A549 (cell line): Measurements from ENCODE around the gene TREX2. TPM values are rescaled to one million over a fixed set of nuclear protein-coding genes. Genes with fewer than 3 reads are reported as not detected.
A peak's percentile ranks its signal among the peaks of the same experiment; 100 is the strongest.

ENCODE experiments used
- ATAC-seq, 2 experiments: fragments of 200-7000 bp in 1 of 2; fragments of >200 bp in 1 of 2; cut with Nextera tagmentation in 1 of 2; cut with Tn5 transposase in 1 of 2; 3 replicates each; pipeline versions ENCODE4 v1.8.0 to v1.9.1; 2018 to 2020; ENCODE audit warnings: mild to moderate bottlenecking in 1 of 2, moderate library complexity in 1 of 2
- CTCF ChIA-PET: fragments of 300-600 bp; sonication (Branson Sonifier 250); formaldehyde crosslinking; extraction: SDS; loops from one replicate; lab custom pipeline; 2021; ENCODE audit warnings: antibody characterized with exemption, inconsistent platforms; lab: Yijun Ruan, JAX
- POLR2A ChIA-PET: fragments of 350-600 bp; formaldehyde crosslinking; extraction: SDS; loops from one replicate; lab custom pipeline; 2021; ENCODE audit warnings: antibody characterized with exemption, inconsistent platforms; lab: Yijun Ruan, JAX
- DNase-seq, 2 experiments: peaks; one replicate each; pipeline versions ENCODE4 v3.0.0 to v3.0.0-alpha.2; 2011 to 2016; ENCODE audit warnings: low read depth in 1 of 2, low spot score in 1 of 2
- FAIRE-seq: peaks from 2 replicates; lab custom pipeline; 2011; peaks lifted over from hg19 to GRCh38; lab: Jason Lieb, UNC
- H3K27ac ChIP-seq, 2 experiments: fragments of >200 bp; sonication (Bioruptor Twin); formaldehyde crosslinking; 3 replicates each; pipeline ENCODE4 v1.5.1; 2016 to 2017
- H3K4me1 ChIP-seq: fragments of >200 bp; sonication (Bioruptor Twin); formaldehyde crosslinking; 3 replicates; pipeline ENCODE4 v1.6.1; 2016
- H3K4me2 ChIP-seq: fragments of >200 bp; sonication (Bioruptor Twin); formaldehyde crosslinking; 3 replicates; pipeline ENCODE4 v1.6.1; 2016
- H3K4me3 ChIP-seq: fragments of >200 bp; sonication (Bioruptor Twin); formaldehyde crosslinking; 3 replicates; pipeline ENCODE4 v1.5.1; 2016
- H3K9me3 ChIP-seq: fragments of >200 bp; sonication (Bioruptor Twin); formaldehyde crosslinking; 3 replicates; pipeline ENCODE4 v1.6.1; 2016
- BCL3 ChIP-seq: fragments of >200 bp; sonication (Bioruptor Twin); formaldehyde crosslinking; IDR thresholded peaks from 3 replicates; pipeline ENCODE4 v1.6.1; 2016
- BHLHE40 ChIP-seq: IDR thresholded peaks from 2 replicates; pipeline ENCODE4 v1.6.1; 2012; ENCODE audit warnings: low read depth, low read length, inconsistent platforms
- CBX2 ChIP-seq: fragments of 200-600 bp; sonication (generic); IDR thresholded peaks from 2 replicates; pipeline ENCODE4 v1.6.1; 2016; ENCODE audit warnings: low read depth, mild to moderate bottlenecking, borderline replicate concordance
- CBX8 ChIP-seq: fragments of 200-600 bp; sonication (generic); IDR thresholded peaks from 2 replicates; pipeline ENCODE4 v1.6.1; 2016
- CEBPB ChIP-seq, 2 experiments: fragments of >200 bp in 1 of 2; sonication (Bioruptor Twin) in 1 of 2; formaldehyde crosslinking in 1 of 2; IDR thresholded peaks; 2 replicates each; pipeline ENCODE4 v1.6.1; 2012 to 2016
- CHD4 ChIP-seq: fragments of 200-600 bp; sonication (generic); IDR thresholded peaks from 2 replicates; pipeline ENCODE4 v1.6.1; 2016; ENCODE audit warnings: antibody characterized with exemption, mild to moderate bottlenecking, borderline replicate concordance
- EP300 ChIP-seq, 2 experiments: fragments of >200 bp; sonication (Bioruptor Twin); formaldehyde crosslinking; IDR thresholded peaks; 2 replicates in 1 of 2; 3 replicates in 1 of 2; pipeline ENCODE4 v1.6.1; 2016 to 2017
- ESRRA ChIP-seq: fragments of 150-350 bp; IDR thresholded peaks from 2 replicates; pipeline ENCODE4 v1.6.1; 2014; ENCODE audit warnings: mild to moderate bottlenecking, low read length, borderline replicate concordance
- FOSB ChIP-seq: fragments of 250-450 bp; sonication (Bioruptor Pico); IDR thresholded peaks from 2 replicates; pipeline ENCODE4 v1.5.0; 2020; ENCODE audit warnings: mild to moderate bottlenecking, moderate library complexity
- GATA3 ChIP-seq: IDR thresholded peaks from 2 replicates; pipeline ENCODE4 v1.6.1; 2012; ENCODE audit warnings: borderline replicate concordance
- HDAC2 ChIP-seq: fragments of 200-600 bp; sonication (generic); IDR thresholded peaks from 2 replicates; pipeline ENCODE4 v1.6.1; 2016
- HEYL ChIP-seq: fragments of 250-450 bp; sonication (Bioruptor Pico); IDR thresholded peaks from 2 replicates; pipeline ENCODE4 v1.8.0; 2021; ENCODE audit warnings: mild to moderate bottlenecking, moderate library complexity
- HMGXB4 ChIP-seq: fragments of 250-450 bp; sonication (Bioruptor Pico); IDR thresholded peaks from 2 replicates; pipeline ENCODE4 v1.5.0; 2021; ENCODE audit warnings: mild to moderate bottlenecking, moderate library complexity, borderline replicate concordance
- HOXB5 ChIP-seq: fragments of 250-450 bp; sonication (Bioruptor Pico); IDR thresholded peaks from 2 replicates; pipeline ENCODE4 v1.5.0; 2020; ENCODE audit warnings: mild to moderate bottlenecking, moderate library complexity
- KDM1A ChIP-seq: fragments of 200-600 bp; sonication (generic); IDR thresholded peaks from 2 replicates; pipeline ENCODE4 v1.6.1; 2016; ENCODE audit warnings: low read depth, mild to moderate bottlenecking
- KDM5A ChIP-seq: fragments of 200-600 bp; sonication (generic); IDR thresholded peaks from 2 replicates; pipeline ENCODE4 v1.6.1; 2016; ENCODE audit warnings: antibody characterized with exemption, mild to moderate bottlenecking
- MAX ChIP-seq: IDR thresholded peaks from 2 replicates; pipeline ENCODE4 v1.6.1; 2012
- MYC ChIP-seq: IDR thresholded peaks from 2 replicates; pipeline ENCODE4 v1.6.1; 2012; ENCODE audit warnings: mild to moderate bottlenecking, inconsistent platforms, low read length, improper control_type of control experiment, borderline replicate concordance
- PBX3 ChIP-seq: IDR thresholded peaks from 2 replicates; pipeline ENCODE4 v1.6.1; 2012
- POLR2A ChIP-seq: IDR thresholded peaks from 2 replicates; pipeline ENCODE4 v1.6.1; 2012; ENCODE audit warnings: mild to moderate bottlenecking, low read length
- RAD21 ChIP-seq, 2 experiments: fragments of >200 bp in 1 of 2; sonication (Bioruptor Twin) in 1 of 2; formaldehyde crosslinking in 1 of 2; IDR thresholded peaks in 1 of 2; conservative IDR thresholded peaks in 1 of 2; 2 replicates in 1 of 2; 3 replicates in 1 of 2; pipeline ENCODE4 v1.6.1; 2012 to 2018; ENCODE audit warnings: inconsistent platforms in 1 of 2
- RARB ChIP-seq: fragments of 250-450 bp; sonication (Bioruptor Pico); IDR thresholded peaks from 2 replicates; pipeline ENCODE4 v1.8.0; 2021; ENCODE audit warnings: mild to moderate bottlenecking, moderate library complexity
- RFX5 ChIP-seq: fragments of 450-650 bp; IDR thresholded peaks from 2 replicates; pipeline ENCODE4 v1.7.1; 2014; ENCODE audit warnings: antibody characterized with exemption, mild to moderate bottlenecking, moderate library complexity
- RNF2 ChIP-seq: fragments of 200-600 bp; sonication (generic); IDR thresholded peaks from 2 replicates; pipeline ENCODE4 v1.6.1; 2016; ENCODE audit warnings: low read depth, mild to moderate bottlenecking, antibody characterized with exemption, moderate library complexity, borderline replicate concordance
- TFCP2L1 ChIP-seq: fragments of 250-450 bp; sonication (Bioruptor Pico); IDR thresholded peaks from 2 replicates; pipeline ENCODE4 v1.5.0; 2021; ENCODE audit warnings: mild to moderate bottlenecking
- USF2 ChIP-seq: fragments of 450-650 bp; IDR thresholded peaks from 2 replicates; pipeline ENCODE4 v1.6.1; 2014; ENCODE audit warnings: antibody characterized with exemption
- ZC3H11A ChIP-seq: fragments of 450-650 bp; IDR thresholded peaks from 2 replicates; pipeline ENCODE4 v1.6.1; 2014; ENCODE audit warnings: antibody characterized with exemption, mild to moderate bottlenecking
- ZSCAN20 ChIP-seq: fragments of 250-450 bp; sonication (Bioruptor Pico); IDR thresholded peaks from 2 replicates; pipeline ENCODE4 v1.8.0; 2022; ENCODE audit warnings: mild to moderate bottlenecking, moderate library complexity
- WGBS: methylation state at CpG from one replicate; pipeline ENCODE4 v1.1.6; 2017; ENCODE audit errors: missing lambda C conversion rate; 5-methylcytosine and 5-hydroxymethylcytosine counted together
- polyA plus RNA-seq, 4 experiments: library from polyadenylated mRNA; depleted of rRNA in 3 of 4; stranded (reverse); fragments of >200 nt; fragmentation: RNase III in 1 of 4; extraction: RNeasy Plus Mini Kit Qiagen cat#74134 plus additional on column Dnase treatment in 1 of 4; gene quantifications; 2 replicates in 3 of 4; 3 replicates in 1 of 4; pipeline ENCODE4 v1.2.3, GENCODE V29; 2011 to 2017

TREX2 gene
- polyA plus RNA-seq, 2 of the 4 experiments (the other 2 are of a cell fraction): 0.27 to 0.99 TPM

GRCh38 chrX:153446636-153446936 is 730 bp upstream of the TREX2 start:
- WGBS: 100% methylated on average over 3 of the region's 10 CpGs
- no peak for FAIRE-seq
- POLR2A ChIA-PET: interaction anchor here (0.5 kb wide), 1 partner anchor 268 kb away, joined by 3 read pairs; no protein-coding TSS in a partner anchor

GRCh38 chrX:153445106-153445855 is 575 bp downstream of the TREX2 start:
- no peaks in the 10 kb centered on the region for H3K9me3 ChIP-seq
- DNase-seq (no peak), ATAC-seq (peak in 1 of 2 experiments; percentile 8; a peak in 2 of 6 replicates), FAIRE-seq (no peak)
- WGBS: 94% methylated on average over 23 of the region's 35 CpGs
- ChIA-PET CTCF (interaction anchor here (0.6 to 1.2 kb wide), 3 partner anchors 11 to 491 kb away, joined by 3 to 4 read pairs (median 3); no protein-coding TSS in a partner anchor), POLR2A (no interaction called here)
- H3K4me3 ChIP-seq: no peak overlapping the region
- no peak overlapping the region for H3K4me2 ChIP-seq
- no peak overlapping the region for H3K27ac ChIP-seq
- TF ChIP-seq CHD4 (no peak), GATA3 (no peak), EP300 (IDR thresholded peaks at IDR 0.05) (no peak), POLR2A (no peak), CBX8 (no peak), USF2 (no peak), CEBPB (IDR thresholded peaks at IDR 0.05) (no peak), MYC (no peak), ZC3H11A (no peak), KDM5A (no peak), ZSCAN20 (no peak), CBX2 (no peak), HEYL (no peak), HMGXB4 (CRISPR knock-in tag) (no peak)
- no peaks in the 10 kb centered on the region for H3K4me1 ChIP-seq

More at GRCh38 chrX:153446636-153446936, 730 bp upstream of the TREX2 start:
- Histone ChIP-seq H3K4me3 (no peak overlapping the region), H3K9me3 (no peaks in the 10 kb centered on the region), H3K4me2 (no peak overlapping the region), H3K27ac (no peak overlapping the region), H3K4me1 (no peaks in the 10 kb centered on the region)
- TF ChIP-seq HOXB5 (no peak), KDM1A (no peak), MAX (no peak), RFX5 (no peak), ESRRA (no peak), RARB (CRISPR knock-in tag) (no peak), CHD4 (no peak), HDAC2 (no peak), ZSCAN20 (no peak), KDM5A (no peak), BCL3 (no peak), FOSB (no peak), PBX3 (no peak), HMGXB4 (CRISPR knock-in tag) (no peak), RNF2 (no peak), TFCP2L1 (CRISPR knock-in tag) (no peak), RAD21 (conservative IDR thresholded peaks at IDR 0.05 in 1 of 2, IDR thresholded peaks at IDR 0.05 in 1 of 2) (no peak), BHLHE40 (no peak)
- CTCF ChIA-PET: interaction anchor here (0.8 to 2.7 kb wide), 2 partner anchors 14 to 61 kb away, joined by 3 to 13 read pairs; no protein-coding TSS in a partner anchor
- DNase-seq: no peak
- ATAC-seq: no peak
